ENCODE results near the gene IQCM. TPM values are rescaled to one million over a fixed set of nuclear protein-coding genes. Genes with fewer than 3 reads are reported as not detected.

The IQCM gene
- total and polyA plus RNA-seq, 3 donors from 2014 or later: 6.5 to 10.7 (median 7.4) TPM

- Histone ChIP-seq H3K4me1 (no peaks in the 10 kb centered on the region), H3K4me3 (no peak overlapping the region), H3K9me3 (no peaks in the 10 kb centered on the region), H3K27ac (no peak overlapping the region), H3K27me3 (no peaks in the 10 kb centered on the region), H3K36me3 (ENCODE audit: low read depth, missing control alignments) (no peaks in the 10 kb centered on the region)
- TF ChIP-seq CTCF (IDR thresholded peaks at IDR 0.05): no peak
- no peak for TF ChIP-seq POLR2A (IDR thresholded peaks at IDR 0.05)
- DNase-seq: no peak
- intact Hi-C loops (cut with DNase I; ENCODE audit: low total_unique reads): no loop called here
- 78 to 79% methylated on average over 3 of the region's 3 CpGs for WGBS, 2 donors
Observed at GRCh38 chr4:149781150-149781549, 34.5 kb downstream of the IQCM start.

- intact Hi-C loops (cut with DNase I; ENCODE audit: low total_unique reads): no loop called here
Observed at GRCh38 chr4:149768477-149768876, 47.2 kb downstream of the IQCM start.

GRCh38 chr4:149766135-149766534, 49.5 kb downstream of the IQCM start:
- intact Hi-C loops (cut with DNase I; ENCODE audit: low total_unique reads): no loop called here
- Histone ChIP-seq H3K9me3 (no peaks in the 10 kb centered on the region), H3K36me3 (ENCODE audit: low read depth, missing control alignments) (no peaks in the 10 kb centered on the region), H3K27me3 (no peaks in the 10 kb centered on the region), H3K27ac (no peak overlapping the region), H3K4me1 (no peaks in the 10 kb centered on the region), H3K4me3 (no peak overlapping the region)
- no peak for DNase-seq
- TF ChIP-seq CTCF (IDR thresholded peaks at IDR 0.05) (no peak), POLR2A (IDR thresholded peaks at IDR 0.05) (no peak)
- WGBS, 2 donors: 86 to 94% methylated on average over 1 of the region's 1 CpG

More at GRCh38 chr4:149768477-149768876, 47.2 kb downstream of the IQCM start:
- H3K9me3 ChIP-seq: no peaks in the 10 kb centered on the region
- no peak overlapping the region for H3K27ac ChIP-seq
- no peaks in the 10 kb centered on the region for H3K36me3 ChIP-seq (ENCODE audit: low read depth, missing control alignments)
- H3K27me3 ChIP-seq: no peaks in the 10 kb centered on the region
- no peak overlapping the region for H3K4me3 ChIP-seq
- no peak for DNase-seq
- 79 to 87% methylated on average over 2 of the region's 2 CpGs for WGBS, 2 donors
- H3K4me1 ChIP-seq: no peaks in the 10 kb centered on the region
- TF ChIP-seq POLR2A (IDR thresholded peaks at IDR 0.05) (no peak), CTCF (IDR thresholded peaks at IDR 0.05) (no peak)

- TF ChIP-seq POLR2A (IDR thresholded peaks at IDR 0.05): no peak
- TF ChIP-seq CTCF (IDR thresholded peaks at IDR 0.05): no peak
- H3K4me3 ChIP-seq: no peak overlapping the region
- intact Hi-C loops (cut with DNase I; ENCODE audit: low total_unique reads): no loop called here
- no peaks in the 10 kb centered on the region for H3K9me3 ChIP-seq
- WGBS, 2 donors: 71 to 77% methylated on average over 3 of the region's 3 CpGs
- H3K4me1 ChIP-seq: no peaks in the 10 kb centered on the region
- no peaks in the 10 kb centered on the region for H3K27me3 ChIP-seq
- no peak overlapping the region for H3K27ac ChIP-seq
- no peak for DNase-seq
- H3K36me3 ChIP-seq (ENCODE audit: low read depth, missing control alignments): no peaks in the 10 kb centered on the region
Observed at GRCh38 chr4:149765630-149766029, 50.0 kb downstream of the IQCM start.

- H3K27me3 ChIP-seq: no peaks in the 10 kb centered on the region
- no peaks in the 10 kb centered on the region for H3K36me3 ChIP-seq (ENCODE audit: low read depth, missing control alignments)
- no peak for DNase-seq
- intact Hi-C loops (cut with DNase I; ENCODE audit: low total_unique reads): no loop called here
- no peaks in the 10 kb centered on the region for H3K9me3 ChIP-seq
- TF ChIP-seq POLR2A (IDR thresholded peaks at IDR 0.05): no peak
- TF ChIP-seq CTCF (IDR thresholded peaks at IDR 0.05): no peak
- H3K4me3 ChIP-seq: no peak overlapping the region
- no peaks in the 10 kb centered on the region for H3K4me1 ChIP-seq
- H3K27ac ChIP-seq: no peak overlapping the region
- 47 to 76% methylated on average over 2 of the region's 2 CpGs for WGBS, 2 donors
Observed at GRCh38 chr4:149755969-149756368, 59.7 kb downstream of the IQCM start.
